Measurements from ENCODE around the gene UBE2E3.

UBE2E3 gene

GRCh38 chr2:180970016-180970415 lies 10.4 kb upstream of the UBE2E3 start:
- POLR2A ChIA-PET: no interaction called here
- no peak for DNase-seq (ENCODE audit: low read depth, low spot score)
- TF ChIP-seq CTCF (IDR thresholded peaks at IDR 0.05; ENCODE audit: insufficient read depth, low read length, missing control alignments): no peak
- no peak overlapping the region for H3K4me3 ChIP-seq (ENCODE audit: low read depth, low read length)
- CTCF ChIA-PET: interaction anchor here (3.3 kb wide), 1 partner anchor 10 kb away, joined by 26 read pairs; the partner anchor contains the start of gene UBE2E3

- DNase-seq (ENCODE audit: low read depth, low spot score): no peak
- H3K4me3 ChIP-seq (ENCODE audit: low read depth, low read length): no peak overlapping the region
- POLR2A ChIA-PET: no interaction called here
- TF ChIP-seq CTCF (IDR thresholded peaks at IDR 0.05; ENCODE audit: insufficient read depth, low read length, missing control alignments): no peak
- CTCF ChIA-PET: no interaction called here
Observed at GRCh38 chr2:180971811-180972210, 8.6 kb upstream of the UBE2E3 start.

GRCh38 chr2:180975585-180975984 lies 4.8 kb upstream of the UBE2E3 start:
- TF ChIP-seq CTCF (IDR thresholded peaks at IDR 0.05; ENCODE audit: insufficient read depth, low read length, missing control alignments): no peak
- ChIA-PET POLR2A (no interaction called here), CTCF (no interaction called here)
- no peak for DNase-seq (ENCODE audit: low read depth, low spot score)
- H3K4me3 ChIP-seq (ENCODE audit: low read depth, low read length): no peak overlapping the region

GRCh38 chr2:180978903-180979748 lies 1.3 kb upstream of the UBE2E3 start:
- no peak for TF ChIP-seq CTCF (IDR thresholded peaks at IDR 0.05; ENCODE audit: insufficient read depth, low read length, missing control alignments)
- CTCF ChIA-PET: interaction anchor here (0.6 to 3.7 kb wide), 14 partner anchors 9 to 856 kb away, joined by 3 to 26 read pairs (median 4); no protein-coding TSS in a partner anchor
- POLR2A ChIA-PET: interaction anchor here (0.7 to 1.4 kb wide), 4 partner anchors 10 to 853 kb away, joined by 3 read pairs; no protein-coding TSS in a partner anchor
- peak overlapping the region; percentile 77; the same call in 1 of the 2 replicates for H3K4me3 ChIP-seq (ENCODE audit: low read depth, low read length)
- DNase-seq (ENCODE audit: low read depth, low spot score): peak; percentile 52

- TF ChIP-seq CTCF (IDR thresholded peaks at IDR 0.05; ENCODE audit: insufficient read depth, low read length, missing control alignments): no peak
- POLR2A ChIA-PET: interaction anchor here (0.6 to 1.4 kb wide), 6 partner anchors 10 to 854 kb away, joined by 3 read pairs; no protein-coding TSS in a partner anchor
- no peak for DNase-seq (ENCODE audit: low read depth, low spot score)
- H3K4me3 ChIP-seq (ENCODE audit: low read depth, low read length): peak overlapping the region; percentile 77
- CTCF ChIA-PET: interaction anchor here (0.6 to 3.7 kb wide), 15 partner anchors 10 to 856 kb away, joined by 3 to 26 read pairs (median 4); no protein-coding TSS in a partner anchor
Observed at GRCh38 chr2:180979749-180980105, 678 bp upstream of the UBE2E3 start.
